KMS-11 (cell line): ENCODE results near the gene IQSEC2.

ENCODE experiments used
- H2AFZ ChIP-seq: fragments of 200-600 bp; sonication (generic); 2 replicates; pipeline ENCODE4 v1.6.1; 2016; ENCODE audit warnings: antibody characterized with exemption, mixed run types, low read depth
- H3K27ac ChIP-seq: fragments of 200-600 bp; sonication (generic); 2 replicates; pipeline ENCODE4 v1.6.1; 2016; ENCODE audit warnings: mild to moderate bottlenecking, mixed run types
- H3K27me3 ChIP-seq: fragments of 200-600 bp; sonication (generic); 2 replicates; pipeline ENCODE4 v1.6.1; 2017; ENCODE audit warnings: mild to moderate bottlenecking, low read depth, mixed run types, moderate library complexity; ENCODE audit not compliant: insufficient read depth
- H3K36me3 ChIP-seq: fragments of 200-600 bp; sonication (generic); 2 replicates; pipeline ENCODE4 v1.6.1; 2017; ENCODE audit warnings: mild to moderate bottlenecking, mixed run types; ENCODE audit not compliant: insufficient read depth
- H3K4me1 ChIP-seq: fragments of 200-600 bp; sonication (generic); 2 replicates; pipeline ENCODE4 v1.6.1; 2016; ENCODE audit warnings: mild to moderate bottlenecking, low read depth, mixed run types; ENCODE audit not compliant: poor library complexity, severe bottlenecking
- H3K4me2 ChIP-seq: fragments of 200-600 bp; sonication (generic); 2 replicates; pipeline ENCODE4 v1.7.0; 2016; ENCODE audit warnings: mild to moderate bottlenecking, mixed run types
- H3K4me3 ChIP-seq: fragments of 200-600 bp; sonication (generic); IDR thresholded peaks from 2 replicates; pipeline ENCODE4 v1.6.1; 2017; ENCODE audit warnings: low read depth, low read length, mixed read lengths; ENCODE audit not compliant: insufficient read depth
- H3K79me2 ChIP-seq: fragments of 200-600 bp; sonication (generic); 2 replicates; pipeline ENCODE4 v1.6.1; 2016; ENCODE audit warnings: low read depth, mixed run types; ENCODE audit not compliant: insufficient read depth
- H3K9ac ChIP-seq: fragments of 200-600 bp; sonication (generic); 2 replicates; pipeline ENCODE4 v1.6.1; 2016; ENCODE audit warnings: mild to moderate bottlenecking, mixed run types
- H4K20me1 ChIP-seq: fragments of 200-600 bp; sonication (generic); 2 replicates; pipeline ENCODE4 v1.6.1; 2016; ENCODE audit warnings: mild to moderate bottlenecking, mixed run types; ENCODE audit not compliant: insufficient read depth
- CTCF ChIP-seq: fragments of 200-600 bp; sonication (generic); conservative IDR thresholded peaks from 2 replicates; pipeline ENCODE4 v1.6.1; 2017; ENCODE audit warnings: low read depth, mild to moderate bottlenecking, antibody characterized with exemption, low read length, moderate library complexity, mixed read lengths

Gene IQSEC2

GRCh38 chrX:53262918-53263394, 18.4 kb downstream of the IQSEC2 start:
- no peak for TF ChIP-seq CTCF
- H3K27me3 ChIP-seq = no peaks in the 10 kb centered on the region
- H3K4me2 ChIP-seq = no peak overlapping the region
- no peak overlapping the region for H3K9ac ChIP-seq
- H4K20me1 ChIP-seq = no peaks in the 10 kb centered on the region
- no peaks in the 10 kb centered on the region for H3K36me3 ChIP-seq
- H3K4me1 ChIP-seq = no peaks in the 10 kb centered on the region
- H2AFZ ChIP-seq = no peak overlapping the region
- no peaks in the 10 kb centered on the region for H3K79me2 ChIP-seq
- no peak overlapping the region for H3K4me3 ChIP-seq
- H3K27ac ChIP-seq = no peak overlapping the region

GRCh38 chrX:53262189-53262917, 19.0 kb downstream of the IQSEC2 start:
- Histone ChIP-seq H3K27me3 (no peaks in the 10 kb centered on the region), H3K9ac (no peak overlapping the region), H3K36me3 (no peaks in the 10 kb centered on the region), H4K20me1 (no peaks in the 10 kb centered on the region), H3K4me1 (no peaks in the 10 kb centered on the region), H3K27ac (no peak overlapping the region), H3K4me3 (no peak overlapping the region), H3K4me2 (no peak overlapping the region), H2AFZ (no peak overlapping the region), H3K79me2 (no peaks in the 10 kb centered on the region)
- no peak for TF ChIP-seq CTCF

- H3K4me3 ChIP-seq = no peak overlapping the region
- TF ChIP-seq CTCF = no peak
- no peak overlapping the region for H3K9ac ChIP-seq
- H3K36me3 ChIP-seq = no peaks in the 10 kb centered on the region
- H3K4me1 ChIP-seq = no peaks in the 10 kb centered on the region
- H3K79me2 ChIP-seq = no peaks in the 10 kb centered on the region
- H3K4me2 ChIP-seq = no peak overlapping the region
- H3K27ac ChIP-seq = no peak overlapping the region
- no peaks in the 10 kb centered on the region for H3K27me3 ChIP-seq
- no peaks in the 10 kb centered on the region for H4K20me1 ChIP-seq
- no peak overlapping the region for H2AFZ ChIP-seq
Measured at GRCh38 chrX:53261355-53261972, 19.9 kb downstream of the IQSEC2 start.

- Histone ChIP-seq H3K4me3 (no peak overlapping the region), H3K9ac (no peak overlapping the region), H3K27ac (no peak overlapping the region), H3K4me2 (no peak overlapping the region), H2AFZ (no peak overlapping the region), H3K4me1 (no peaks in the 10 kb centered on the region), H3K79me2 (no peaks in the 10 kb centered on the region), H3K36me3 (no peaks in the 10 kb centered on the region), H3K27me3 (no peaks in the 10 kb centered on the region), H4K20me1 (no peaks in the 10 kb centered on the region)
- TF ChIP-seq CTCF = no peak
Measured at GRCh38 chrX:53260836-53261235, 20.5 kb downstream of the IQSEC2 start.
